ENCODE measurements around the gene LSM14B. TPM values are rescaled to one million over a fixed set of nuclear protein-coding genes. Genes with fewer than 3 reads are reported as not detected.

Gene LSM14B
- total RNA-seq, 1 donor from 2014 or later, result 64.3 TPM

DNA sequence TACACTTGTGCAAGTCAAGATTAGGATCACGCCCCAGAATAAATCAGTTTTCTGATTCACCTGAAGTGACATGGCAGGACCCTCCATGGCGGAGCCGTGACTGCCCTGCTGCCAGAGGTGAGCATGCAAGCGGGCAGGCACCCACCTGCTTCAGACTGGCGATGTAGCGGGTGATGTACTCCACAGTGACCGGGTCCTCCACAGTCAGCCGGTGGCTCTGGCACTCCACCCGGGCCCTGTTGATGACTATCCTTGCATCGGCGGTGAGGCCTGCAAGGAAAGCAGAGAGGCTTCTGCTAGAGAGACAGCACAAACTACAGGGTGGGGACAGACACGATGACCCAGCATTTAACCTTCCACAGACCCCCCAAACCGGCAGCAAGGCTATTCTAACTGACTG is 17.4 kb downstream of the LSM14B start:
- Mint-ChIP-seq H3K27ac (no peak overlapping the region), H3K4me3 (no peak overlapping the region), H3K9me3 (no peaks in the 10 kb centered on the region), H3K36me3 (peaks cover 26% of the 10 kb centered on the region), H3K4me1 (peaks cover 25% of the 10 kb centered on the region), H3K27me3 (ENCODE audit: low read depth) (no peaks in the 10 kb centered on the region)
- TF ChIP-seq CTCF (IDR thresholded peaks at IDR 0.05; ENCODE audit: unreplicated experiment), result no peak
- no peak for DNase-seq (ENCODE audit: low spot score in 2 of 2, unreplicated experiment in 2 of 2)

DNA sequence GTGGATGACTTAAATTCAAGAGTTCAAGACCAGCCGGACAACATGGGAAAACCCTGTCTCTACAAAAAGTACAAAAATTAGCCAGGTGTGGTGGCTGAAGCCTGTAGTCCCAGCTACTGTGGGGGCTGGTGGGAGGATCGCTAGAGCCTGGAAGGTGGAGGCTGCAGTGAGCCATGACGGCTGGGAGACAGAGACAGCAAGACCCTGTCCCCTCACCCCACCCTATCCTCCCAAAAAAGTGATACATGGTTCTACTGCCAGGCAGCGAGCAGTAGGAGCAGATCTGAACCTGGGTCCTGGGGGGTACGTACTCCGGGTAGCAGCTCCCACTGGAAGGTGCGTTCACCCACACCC is 18.7 kb downstream of the LSM14B start:
- Mint-ChIP-seq H3K27me3 (ENCODE audit: low read depth) (no peaks in the 10 kb centered on the region), H3K4me1 (peaks cover 38% of the 10 kb centered on the region), H3K4me3 (peak overlapping the region; percentile 88), H3K27ac (peak overlapping the region; percentile 95), H3K36me3 (peaks cover 26% of the 10 kb centered on the region), H3K9me3 (no peaks in the 10 kb centered on the region)
- DNase-seq (ENCODE audit: low spot score in 2 of 2, unreplicated experiment in 2 of 2), result no peak
- TF ChIP-seq CTCF (IDR thresholded peaks at IDR 0.05; ENCODE audit: unreplicated experiment), result no peak

DNA sequence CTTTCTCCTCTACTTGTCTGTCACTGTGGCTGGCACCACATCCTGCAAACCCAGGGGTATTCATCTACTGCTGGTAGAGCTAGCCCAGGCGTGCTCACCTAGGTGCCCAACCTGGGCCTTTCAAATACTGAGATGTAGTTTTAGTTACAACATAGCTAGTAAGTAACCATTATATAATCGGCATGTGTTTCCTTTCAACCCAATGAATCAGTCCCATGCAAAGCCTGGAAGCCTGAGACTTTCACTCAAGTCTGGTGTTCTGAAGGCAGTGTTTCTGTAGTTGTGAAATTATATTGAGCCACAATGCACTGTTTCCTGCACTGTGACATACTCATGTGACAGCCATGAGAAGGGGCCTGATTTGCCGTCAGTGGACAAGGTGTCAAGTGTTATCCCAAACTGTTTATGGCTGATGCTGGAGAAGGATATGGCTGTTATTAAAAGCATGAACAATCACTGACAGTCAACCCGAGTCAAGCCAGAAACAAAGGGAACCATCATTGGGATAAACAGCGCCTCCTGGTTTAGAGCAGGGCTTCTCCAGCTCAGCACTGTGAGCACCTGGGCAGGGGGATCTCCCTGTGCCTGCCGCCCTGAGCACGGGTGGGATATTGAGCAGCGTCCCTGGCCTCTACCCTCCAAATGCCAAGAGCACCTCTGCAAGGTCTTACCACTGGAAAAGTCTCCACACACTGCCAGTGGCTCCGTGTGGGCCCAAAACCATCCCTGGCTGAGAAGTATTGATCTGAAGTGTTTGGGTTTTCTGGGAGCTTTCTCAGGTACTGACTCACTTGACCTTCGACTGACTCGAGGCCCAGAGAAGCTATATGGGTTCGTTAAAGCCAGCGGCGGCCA is 19.3 kb downstream of the LSM14B start:
- peak overlapping the region; percentile 88 for H3K4me3 Mint-ChIP-seq

DNA sequence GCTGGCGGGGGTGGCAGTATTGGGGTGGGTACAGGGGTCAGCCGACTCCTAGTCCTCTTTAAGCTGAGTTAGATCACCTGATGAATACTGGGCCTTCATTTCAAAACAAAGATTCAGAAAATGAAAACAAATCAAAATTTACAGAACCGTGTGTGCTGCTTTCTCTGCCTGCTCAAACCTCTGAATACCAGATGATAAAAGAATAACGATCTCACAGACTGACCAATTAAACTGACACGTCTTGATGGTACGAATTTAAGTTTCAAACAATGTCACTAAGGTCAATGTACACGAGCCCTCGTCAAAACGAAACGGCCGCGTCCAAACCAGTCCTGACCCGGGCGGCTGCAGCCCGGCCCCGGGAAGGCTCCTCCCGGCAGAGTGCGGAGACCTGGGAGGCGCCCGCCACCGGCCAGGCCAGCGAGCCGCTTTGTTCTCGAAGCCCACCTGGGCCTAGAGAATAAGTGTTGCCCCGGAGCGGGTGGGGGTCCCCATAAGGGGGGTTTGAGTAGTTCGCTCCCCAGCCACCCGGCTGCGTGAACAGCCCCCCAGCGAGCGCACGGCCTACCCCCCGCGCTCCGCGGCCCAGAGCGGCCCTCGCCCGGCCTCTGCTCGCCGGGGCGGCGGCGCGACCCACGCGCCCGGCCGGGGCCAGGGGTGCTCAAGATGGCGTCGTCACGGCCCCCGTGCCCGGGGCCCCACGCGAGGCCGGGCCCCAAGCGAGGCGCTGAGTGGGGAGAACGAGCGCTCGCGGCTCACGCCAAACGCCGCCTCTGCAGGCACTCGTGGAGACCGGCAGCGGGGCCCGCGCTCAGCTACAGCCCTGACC is 20.2 kb downstream of the LSM14B start:
- no peak for TF ChIP-seq CTCF (IDR thresholded peaks at IDR 0.05; ENCODE audit: unreplicated experiment)
- DNase-seq (ENCODE audit: low spot score in 2 of 2, unreplicated experiment in 2 of 2), result peak in 1 of 2 experiments; percentile 65
- Mint-ChIP-seq H3K36me3 (peaks cover 20% of the 10 kb centered on the region), H3K4me1 (peaks cover 41% of the 10 kb centered on the region), H3K27ac (peak overlapping the region; percentile 95), H3K9me3 (no peaks in the 10 kb centered on the region), H3K4me3 (peak overlapping the region; percentile 88), H3K27me3 (ENCODE audit: low read depth) (no peaks in the 10 kb centered on the region)

More for the DNA sequence above, 19.3 kb downstream of the LSM14B start:
- Mint-ChIP-seq H3K9me3 (no peaks in the 10 kb centered on the region), H3K36me3 (peaks cover 21% of the 10 kb centered on the region), H3K27ac (peak overlapping the region; percentile 95), H3K4me1 (peaks cover 40% of the 10 kb centered on the region), H3K27me3 (ENCODE audit: low read depth) (no peaks in the 10 kb centered on the region)
- TF ChIP-seq CTCF (IDR thresholded peaks at IDR 0.05; ENCODE audit: unreplicated experiment), result no peak
- no peak for DNase-seq (ENCODE audit: low spot score in 2 of 2, unreplicated experiment in 2 of 2)

DNA sequence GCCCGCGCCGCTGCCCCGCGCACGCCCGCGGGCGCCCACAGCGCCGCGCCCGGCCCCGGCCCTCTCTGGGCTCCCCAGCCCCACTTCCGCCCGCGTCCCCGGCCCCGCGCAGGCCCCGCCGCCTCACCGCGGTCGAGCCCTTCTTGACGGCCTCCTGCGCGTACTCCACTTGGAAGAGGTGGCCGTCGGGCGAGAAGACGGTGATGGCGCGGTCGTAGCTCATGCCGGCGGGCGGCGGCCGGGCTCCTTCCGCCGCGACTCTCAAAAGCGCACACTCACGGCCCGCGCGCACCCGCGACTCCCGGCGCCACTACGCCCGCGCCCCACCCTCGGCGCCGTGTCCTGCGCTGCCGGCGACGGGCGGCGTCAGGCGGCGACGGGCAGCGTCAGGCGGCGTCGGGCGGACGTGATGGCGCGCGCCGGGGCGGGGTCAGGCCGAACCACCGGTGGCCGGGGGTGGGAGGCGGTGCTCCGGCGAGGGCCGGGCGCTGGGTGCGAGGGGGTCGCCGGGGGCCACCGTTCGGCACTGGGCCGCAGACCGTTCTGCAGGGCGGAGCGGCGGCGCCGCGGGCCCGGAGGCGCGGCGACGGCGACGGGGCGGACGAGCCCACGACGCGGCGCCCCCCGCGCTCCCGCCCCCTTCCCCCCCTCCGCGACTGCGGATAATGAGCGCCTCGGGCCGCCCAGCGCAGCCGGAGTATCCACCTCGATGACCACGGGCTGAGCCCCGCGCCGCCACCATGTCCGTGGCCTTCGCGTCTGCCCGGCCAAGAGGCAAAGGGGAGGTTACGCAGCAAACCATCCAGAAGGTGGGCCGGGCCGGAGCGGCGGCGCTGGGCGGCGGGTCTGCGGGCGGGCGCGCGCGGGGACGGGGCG is 21.0 kb downstream of the LSM14B start, which contains the start of the genes PSMA7 and SS18L1:
PSMA7 (minus strand) TSS at position 314 of the 876 bp plus-strand sequence; CDS start at position 223, 91 bp downstream.
SS18L1 (plus strand) TSS at position 689 of the 876 bp plus-strand sequence; CDS start at position 741, 52 bp downstream.
- DNase-seq (ENCODE audit: low spot score in 2 of 2, unreplicated experiment in 2 of 2), result peak; percentile 78 to 87
- TF ChIP-seq CTCF (IDR thresholded peaks at IDR 0.05; ENCODE audit: unreplicated experiment), result no peak
- Mint-ChIP-seq H3K27ac (peak within 1 kb of the TSS; percentile 95), H3K27me3 (ENCODE audit: low read depth) (no peaks in the 10 kb centered on the region), H3K36me3 (peaks cover 11% of the 10 kb centered on the region), H3K9me3 (no peaks in the 10 kb centered on the region), H3K4me1 (peaks cover 42% of the 10 kb centered on the region), H3K4me3 (peak within 1 kb of the TSS; percentile 88)
